HG03025 (cell line): ENCODE measurements around the gene ZNF688.

Experiments
- ATAC-seq: cut with Tn5 transposase; IDR thresholded peaks from one replicate; pipeline ENCODE4 v1.9.1; 2021; ENCODE audit warnings: mild to moderate bottlenecking, moderate library complexity; ENCODE audit not compliant: unreplicated experiment, low FRiP score

Gene ZNF688

GRCh38 chr16:30521873-30522641, 49.5 kb downstream of the ZNF688 start:
- ATAC-seq: no peak

- no peak for ATAC-seq
Observed at GRCh38 chr16:30521476-30521872, 50.0 kb downstream of the ZNF688 start.
